Right atrium auricular region (tissue), 2 donors: ENCODE results near the gene ZBTB16. TPM values are rescaled to one million over a fixed set of nuclear protein-coding genes. Genes with fewer than 3 reads are reported as not detected.
A peak's percentile ranks its signal among the peaks of the same experiment; 100 is the strongest.

Source experiments
- DNase-seq: peaks from one replicate; pipeline ENCODE4 v3.0.0-alpha.2; 2019; ENCODE audit warnings: low spot score
- H3K27ac ChIP-seq, 2 donors: fragments of 200-600 bp; sonication (generic); 1 replicate in 1 of 2; 2 replicates in 1 of 2; pipeline ENCODE4 v1.5.1; 2016 to 2019
- H3K27me3 ChIP-seq, 2 donors: fragments of 200-600 bp; sonication (generic); one replicate each; pipeline versions ENCODE4 v1.5.1 to v1.6.0; 2017 to 2019
- H3K36me3 ChIP-seq: fragments of 200-600 bp; sonication (generic); one replicate; pipeline ENCODE4 v1.5.1; 2016
- H3K4me1 ChIP-seq, 2 donors: fragments of 200-600 bp; sonication (generic); one replicate each; pipeline versions ENCODE4 v1.5.1 to v1.6.0; 2017 to 2019
- H3K4me3 ChIP-seq, 2 donors: fragments of 200-600 bp; sonication (generic); 1 replicate in 1 of 2; 2 replicates in 1 of 2; pipeline ENCODE4 v1.5.1; 2017 to 2019; ENCODE audit warnings: mild to moderate bottlenecking in 1 of 2, moderate library complexity in 1 of 2
- H3K9me3 ChIP-seq, 2 donors: fragments of 200-600 bp; sonication (generic); one replicate each; pipeline ENCODE4 v1.5.1; 2019
- CTCF ChIP-seq, 2 donors: fragments of 200-600 bp; sonication (generic); IDR thresholded peaks; one replicate each; pipeline ENCODE4 v1.5.1; 2019; ENCODE audit warnings: antibody characterized with exemption in 2 of 2
- total RNA-seq, 2 donors: library from RNA; depleted of rRNA; stranded (reverse); fragments of >200 nt; gene quantifications; one replicate each; pipeline ENCODE4 v1.1.0, GENCODE V29; 2016

Gene ZBTB16
- total RNA-seq, 2 donors from 2014 or later, result 65.5 to 101 TPM

GRCh38 chr11:114259124-114259526 is 199.6 kb downstream of the ZBTB16 start:
- Histone ChIP-seq H3K9me3 (no peaks in the 10 kb centered on the region), H3K27ac (peak overlapping the region; percentile 88 to 89), H3K4me1 (peaks cover 0 to 74% of the 10 kb centered on the region in 2 donors), H3K36me3 (peaks cover 4% of the 10 kb centered on the region), H3K27me3 (no peaks in the 10 kb centered on the region), H3K4me3 (no peak overlapping the region)
- peak; percentile 80 for DNase-seq
- no peak for TF ChIP-seq CTCF (IDR thresholded peaks at IDR 0.05)

- Histone ChIP-seq H3K4me3 (no peak overlapping the region), H3K9me3 (no peaks in the 10 kb centered on the region), H3K27me3 (no peaks in the 10 kb centered on the region), H3K4me1 (peaks cover 0 to 74% of the 10 kb centered on the region in 2 donors), H3K27ac (peak overlapping the region; percentile 88 to 89), H3K36me3 (peaks cover 4% of the 10 kb centered on the region)
- no peak for DNase-seq
- TF ChIP-seq CTCF (IDR thresholded peaks at IDR 0.05), result no peak
These were observed 200.1 kb downstream of the ZBTB16 start for GRCh38 chr11:114259551-114259983.

GRCh38 chr11:114260077-114260476 is 200.6 kb downstream of the ZBTB16 start:
- no peaks in the 10 kb centered on the region for H3K9me3 ChIP-seq
- TF ChIP-seq CTCF (IDR thresholded peaks at IDR 0.05), result no peak
- no peak for DNase-seq
- H3K4me1 ChIP-seq, result peaks cover 0 to 74% of the 10 kb centered on the region in 2 donors
- peaks cover 4% of the 10 kb centered on the region for H3K36me3 ChIP-seq
- peak overlapping the region; percentile 88 to 89 for H3K27ac ChIP-seq
- H3K27me3 ChIP-seq, result no peaks in the 10 kb centered on the region
- H3K4me3 ChIP-seq, result no peak overlapping the region

- DNase-seq, result no peak
- Histone ChIP-seq H3K36me3 (peaks cover 4% of the 10 kb centered on the region), H3K27ac (peak overlapping the region; percentile 88 to 89), H3K27me3 (no peaks in the 10 kb centered on the region), H3K4me1 (peaks cover 0 to 74% of the 10 kb centered on the region in 2 donors), H3K9me3 (no peaks in the 10 kb centered on the region), H3K4me3 (no peak overlapping the region)
- TF ChIP-seq CTCF (IDR thresholded peaks at IDR 0.05), result no peak
These were observed 201.0 kb downstream of the ZBTB16 start for GRCh38 chr11:114260483-114260882.

GRCh38 chr11:114261791-114262190 is 202.3 kb downstream of the ZBTB16 start:
- TF ChIP-seq CTCF (IDR thresholded peaks at IDR 0.05), result no peak
- no peaks in the 10 kb centered on the region for H3K27me3 ChIP-seq
- H3K27ac ChIP-seq, result peak overlapping the region; percentile 20 to 22
- H3K4me1 ChIP-seq, result peaks cover 0 to 65% of the 10 kb centered on the region in 2 donors
- no peaks in the 10 kb centered on the region for H3K9me3 ChIP-seq
- DNase-seq, result no peak
- no peak overlapping the region for H3K4me3 ChIP-seq
- H3K36me3 ChIP-seq, result no peaks in the 10 kb centered on the region
